A549 (cell line): ENCODE data around the gene REXO4.

Experiments used
- EP300 ChIP-seq, 2 experiments: fragments of >200 bp; sonication (Bioruptor Twin); formaldehyde crosslinking; IDR thresholded peaks; 2 replicates in 1 of 2; 3 replicates in 1 of 2; pipeline ENCODE4 v1.6.1; 2016 to 2017
- MAFK ChIP-seq: fragments of 450-650 bp; IDR thresholded peaks from 2 replicates; pipeline ENCODE4 v1.6.1; 2014; ENCODE audit not compliant: partially characterized antibody
- MAZ ChIP-seq: fragments of 150-350 bp; IDR thresholded peaks from 2 replicates; pipeline ENCODE4 v1.6.1; 2014; ENCODE audit warnings: antibody characterized with exemption, low read depth, low read length, borderline replicate concordance
- POLR2A ChIP-seq: IDR thresholded peaks from 2 replicates; pipeline ENCODE4 v1.6.1; 2012; ENCODE audit warnings: mild to moderate bottlenecking, low read length
- POLR2AphosphoS2 ChIP-seq: conservative IDR thresholded peaks from 2 replicates; pipeline ENCODE4 v1.6.1; 2012; ENCODE audit warnings: low read length, improper control_type of control experiment, inconsistent platforms
- RFX5 ChIP-seq: fragments of 450-650 bp; IDR thresholded peaks from 2 replicates; pipeline ENCODE4 v1.7.1; 2014; ENCODE audit warnings: antibody characterized with exemption, mild to moderate bottlenecking, moderate library complexity
- RNF2 ChIP-seq: fragments of 200-600 bp; sonication (generic); IDR thresholded peaks from 2 replicates; pipeline ENCODE4 v1.6.1; 2016; ENCODE audit warnings: low read depth, mild to moderate bottlenecking, antibody characterized with exemption, moderate library complexity, borderline replicate concordance
- SREBF2 ChIP-seq: fragments of 450-650 bp; IDR thresholded peaks from 2 replicates; pipeline ENCODE4 v1.6.1; 2014; ENCODE audit warnings: mild to moderate bottlenecking, moderate library complexity
- TF ChIP-seq, protein P1 (sequence below): fragments of 200-600 bp; sonication (generic); IDR thresholded peaks from 2 replicates; pipeline ENCODE4 v1.6.1; 2016; ENCODE audit warnings: antibody characterized with exemption, mild to moderate bottlenecking, moderate library complexity
- TF ChIP-seq, protein P2 (sequence below): fragments of >200 bp; sonication (Bioruptor Twin); formaldehyde crosslinking; IDR thresholded peaks from 3 replicates; pipeline ENCODE4 v1.5.1; 2016
- TF ChIP-seq, protein P3 (sequence below): IDR thresholded peaks from 2 replicates; pipeline ENCODE4 v1.6.1; 2012
- TF ChIP-seq, protein P4 (sequence below): fragments of 250-450 bp; sonication (Bioruptor Pico); IDR thresholded peaks from 2 replicates; pipeline ENCODE4 v1.5.0; 2020; ENCODE audit warnings: low read depth, mild to moderate bottlenecking, moderate library complexity

DNA sequence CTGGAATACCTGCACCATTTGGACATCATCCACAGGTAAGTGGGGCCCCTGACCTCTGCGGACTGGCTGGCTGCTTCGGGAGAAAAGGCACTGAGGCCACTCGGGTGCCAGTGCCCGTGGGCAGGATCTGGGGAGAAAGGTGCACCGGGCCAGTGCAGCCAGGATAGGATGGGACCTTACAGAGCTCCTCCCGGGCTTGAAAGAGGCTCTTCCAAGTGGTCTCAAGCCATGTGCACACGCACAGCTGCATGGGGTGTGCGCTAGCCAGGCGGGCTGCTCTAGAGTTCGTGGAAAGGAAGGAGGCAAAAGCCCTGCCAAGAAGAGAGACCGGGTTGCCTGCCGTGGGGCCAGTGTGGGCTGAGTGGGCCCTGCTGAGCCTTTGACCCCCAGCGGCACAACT, 28.2 kb downstream of the REXO4 start:
- no peak for TF ChIP-seq MAZ
- TF ChIP-seq, protein P1, sequence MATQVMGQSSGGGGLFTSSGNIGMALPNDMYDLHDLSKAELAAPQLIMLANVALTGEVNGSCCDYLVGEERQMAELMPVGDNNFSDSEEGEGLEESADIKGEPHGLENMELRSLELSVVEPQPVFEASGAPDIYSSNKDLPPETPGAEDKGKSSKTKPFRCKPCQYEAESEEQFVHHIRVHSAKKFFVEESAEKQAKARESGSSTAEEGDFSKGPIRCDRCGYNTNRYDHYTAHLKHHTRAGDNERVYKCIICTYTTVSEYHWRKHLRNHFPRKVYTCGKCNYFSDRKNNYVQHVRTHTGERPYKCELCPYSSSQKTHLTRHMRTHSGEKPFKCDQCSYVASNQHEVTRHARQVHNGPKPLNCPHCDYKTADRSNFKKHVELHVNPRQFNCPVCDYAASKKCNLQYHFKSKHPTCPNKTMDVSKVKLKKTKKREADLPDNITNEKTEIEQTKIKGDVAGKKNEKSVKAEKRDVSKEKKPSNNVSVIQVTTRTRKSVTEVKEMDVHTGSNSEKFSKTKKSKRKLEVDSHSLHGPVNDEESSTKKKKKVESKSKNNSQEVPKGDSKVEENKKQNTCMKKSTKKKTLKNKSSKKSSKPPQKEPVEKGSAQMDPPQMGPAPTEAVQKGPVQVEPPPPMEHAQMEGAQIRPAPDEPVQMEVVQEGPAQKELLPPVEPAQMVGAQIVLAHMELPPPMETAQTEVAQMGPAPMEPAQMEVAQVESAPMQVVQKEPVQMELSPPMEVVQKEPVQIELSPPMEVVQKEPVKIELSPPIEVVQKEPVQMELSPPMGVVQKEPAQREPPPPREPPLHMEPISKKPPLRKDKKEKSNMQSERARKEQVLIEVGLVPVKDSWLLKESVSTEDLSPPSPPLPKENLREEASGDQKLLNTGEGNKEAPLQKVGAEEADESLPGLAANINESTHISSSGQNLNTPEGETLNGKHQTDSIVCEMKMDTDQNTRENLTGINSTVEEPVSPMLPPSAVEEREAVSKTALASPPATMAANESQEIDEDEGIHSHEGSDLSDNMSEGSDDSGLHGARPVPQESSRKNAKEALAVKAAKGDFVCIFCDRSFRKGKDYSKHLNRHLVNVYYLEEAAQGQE = no peak
- TF ChIP-seq, protein P2, sequence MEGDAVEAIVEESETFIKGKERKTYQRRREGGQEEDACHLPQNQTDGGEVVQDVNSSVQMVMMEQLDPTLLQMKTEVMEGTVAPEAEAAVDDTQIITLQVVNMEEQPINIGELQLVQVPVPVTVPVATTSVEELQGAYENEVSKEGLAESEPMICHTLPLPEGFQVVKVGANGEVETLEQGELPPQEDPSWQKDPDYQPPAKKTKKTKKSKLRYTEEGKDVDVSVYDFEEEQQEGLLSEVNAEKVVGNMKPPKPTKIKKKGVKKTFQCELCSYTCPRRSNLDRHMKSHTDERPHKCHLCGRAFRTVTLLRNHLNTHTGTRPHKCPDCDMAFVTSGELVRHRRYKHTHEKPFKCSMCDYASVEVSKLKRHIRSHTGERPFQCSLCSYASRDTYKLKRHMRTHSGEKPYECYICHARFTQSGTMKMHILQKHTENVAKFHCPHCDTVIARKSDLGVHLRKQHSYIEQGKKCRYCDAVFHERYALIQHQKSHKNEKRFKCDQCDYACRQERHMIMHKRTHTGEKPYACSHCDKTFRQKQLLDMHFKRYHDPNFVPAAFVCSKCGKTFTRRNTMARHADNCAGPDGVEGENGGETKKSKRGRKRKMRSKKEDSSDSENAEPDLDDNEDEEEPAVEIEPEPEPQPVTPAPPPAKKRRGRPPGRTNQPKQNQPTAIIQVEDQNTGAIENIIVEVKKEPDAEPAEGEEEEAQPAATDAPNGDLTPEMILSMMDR = no peak
- TF ChIP-seq POLR2A = no peak
- TF ChIP-seq POLR2AphosphoS2 = no peak
- TF ChIP-seq SREBF2 = no peak
- TF ChIP-seq EP300 (IDR thresholded peaks at IDR 0.05) = no peak
- no peak for TF ChIP-seq MAFK
- TF ChIP-seq, protein P3, sequence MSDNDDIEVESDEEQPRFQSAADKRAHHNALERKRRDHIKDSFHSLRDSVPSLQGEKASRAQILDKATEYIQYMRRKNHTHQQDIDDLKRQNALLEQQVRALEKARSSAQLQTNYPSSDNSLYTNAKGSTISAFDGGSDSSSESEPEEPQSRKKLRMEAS = no peak
- TF ChIP-seq, protein P4, sequence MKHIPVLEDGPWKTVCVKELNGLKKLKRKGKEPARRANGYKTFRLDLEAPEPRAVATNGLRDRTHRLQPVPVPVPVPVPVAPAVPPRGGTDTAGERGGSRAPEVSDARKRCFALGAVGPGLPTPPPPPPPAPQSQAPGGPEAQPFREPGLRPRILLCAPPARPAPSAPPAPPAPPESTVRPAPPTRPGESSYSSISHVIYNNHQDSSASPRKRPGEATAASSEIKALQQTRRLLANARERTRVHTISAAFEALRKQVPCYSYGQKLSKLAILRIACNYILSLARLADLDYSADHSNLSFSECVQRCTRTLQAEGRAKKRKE (CRISPR knock-in tag) = no peak
- no peak for TF ChIP-seq RNF2
- no peak for TF ChIP-seq RFX5
